HEK293T (cell line): ENCODE data around the gene OR2Z1.
A peak's percentile ranks its signal among the peaks of the same experiment; 100 is the strongest.

Experiments
- CTCF ChIA-PET: fragments of 350-600 bp; formaldehyde crosslinking; extraction: SDS; loops from one replicate; lab custom pipeline; 2021; ENCODE audit warnings: antibody characterized with exemption, inconsistent platforms; lab: Yijun Ruan, JAX
- POLR2A ChIA-PET: fragments of 350-600 bp; formaldehyde crosslinking; extraction: SDS; loops from one replicate; lab custom pipeline; 2020; ENCODE audit warnings: antibody characterized with exemption, inconsistent platforms; lab: Yijun Ruan, JAX
- DNase-seq: peaks from one replicate; pipeline ENCODE4 v3.0.0; 2012; ENCODE audit warnings: mixed read lengths; ENCODE audit errors: extremely low spot score
- ARNT ChIP-seq: fragments of 450-650 bp; IDR thresholded peaks from 2 replicates; pipeline ENCODE4 v1.6.1; 2017; ENCODE audit warnings: mild to moderate bottlenecking
- BHLHE40 ChIP-seq: fragments of 450-650 bp; IDR thresholded peaks from 2 replicates; pipeline ENCODE4 v1.6.1; 2016; ENCODE audit warnings: mild to moderate bottlenecking, moderate library complexity, borderline replicate concordance
- CTBP1 ChIP-seq: fragments of 450-650 bp; IDR thresholded peaks from 2 replicates; pipeline ENCODE4 v1.6.1; 2016; ENCODE audit warnings: borderline replicate concordance
- ELF4 ChIP-seq: fragments of 450-650 bp; IDR thresholded peaks from 2 replicates; pipeline ENCODE4 v1.6.1; 2017; ENCODE audit warnings: antibody characterized with exemption
- FOXA1 ChIP-seq: fragments of 450-650 bp; IDR thresholded peaks from 2 replicates; pipeline ENCODE4 v1.6.1; 2016; ENCODE audit warnings: mild to moderate bottlenecking
- FOXK2 ChIP-seq: fragments of 450-650 bp; IDR thresholded peaks from 2 replicates; pipeline ENCODE4 v1.6.1; 2016; ENCODE audit warnings: mild to moderate bottlenecking
- FOXM1 ChIP-seq: fragments of 450-650 bp; IDR thresholded peaks from 2 replicates; pipeline ENCODE4 v1.6.1; 2017; ENCODE audit warnings: mild to moderate bottlenecking, borderline replicate concordance
- HDGF ChIP-seq: fragments of 450-650 bp; IDR thresholded peaks from 2 replicates; pipeline ENCODE4 v1.6.1; 2017; ENCODE audit warnings: antibody characterized with exemption, borderline replicate concordance
- L3MBTL2 ChIP-seq: fragments of 450-650 bp; conservative IDR thresholded peaks from 2 replicates; pipeline ENCODE4 v1.6.1; 2016; ENCODE audit warnings: mild to moderate bottlenecking
- LEF1 ChIP-seq: fragments of 450-650 bp; IDR thresholded peaks from 2 replicates; pipeline ENCODE4 v1.6.1; 2017; ENCODE audit warnings: mild to moderate bottlenecking, borderline replicate concordance
- NFRKB ChIP-seq: fragments of 450-650 bp; IDR thresholded peaks from 2 replicates; pipeline ENCODE4 v1.6.1; 2016; ENCODE audit warnings: mild to moderate bottlenecking, moderate library complexity
- PKNOX1 ChIP-seq: fragments of 450-650 bp; IDR thresholded peaks from 2 replicates; pipeline ENCODE4 v1.6.1; 2016
- SP1 ChIP-seq: fragments of 450-650 bp; IDR thresholded peaks from 2 replicates; pipeline ENCODE4 v1.6.1; 2017
- SUZ12 ChIP-seq: fragments of 450-650 bp; IDR thresholded peaks from 2 replicates; pipeline ENCODE4 v1.6.1; 2016; ENCODE audit warnings: mild to moderate bottlenecking
- TARDBP ChIP-seq: fragments of 450-650 bp; IDR thresholded peaks from 2 replicates; pipeline ENCODE4 v1.6.1; 2016
- ZNF384 ChIP-seq: fragments of 450-650 bp; IDR thresholded peaks from 2 replicates; pipeline ENCODE4 v1.6.1; 2016

Gene OR2Z1

GRCh38 chr19:8682472-8682871 is 39.0 kb upstream of the OR2Z1 start:
- CTCF ChIA-PET, result no interaction called here

GRCh38 chr19:8682931-8683330 is 38.5 kb upstream of the OR2Z1 start:
- TF ChIP-seq FOXA1, result no peak
- TF ChIP-seq TARDBP, result no peak
- no peak for TF ChIP-seq NFRKB
- no peak for TF ChIP-seq FOXM1
- no peak for TF ChIP-seq LEF1
- no peak for TF ChIP-seq BHLHE40
- TF ChIP-seq ELF4, result no peak
- POLR2A ChIA-PET, result no interaction called here
- no peak for DNase-seq
- CTCF ChIA-PET, result no interaction called here

More at GRCh38 chr19:8682472-8682871, 39.0 kb upstream of the OR2Z1 start:
- no peak for TF ChIP-seq SP1
- TF ChIP-seq FOXK2, result no peak
- DNase-seq, result no peak
- POLR2A ChIA-PET, result no interaction called here

- ChIA-PET POLR2A (no interaction called here), CTCF (interaction anchor here (0.6 kb wide), 1 partner anchor 380 kb away, joined by 3 read pairs; no protein-coding TSS in a partner anchor)
- no peak for DNase-seq
- TF ChIP-seq CTBP1 (no peak), FOXK2 (no peak)
Measured at GRCh38 chr19:8684001-8684902, 37.2 kb upstream of the OR2Z1 start.

GRCh38 chr19:8686549-8686948 is 34.9 kb upstream of the OR2Z1 start:
- no peak for DNase-seq
- ChIA-PET POLR2A (no interaction called here), CTCF (interaction anchor here (1.2 kb wide), 1 partner anchor 12 kb away, joined by 4 read pairs; the partner anchor contains the start of gene ACTL9)
- TF ChIP-seq ELF4, result no peak
- no peak for TF ChIP-seq TARDBP
- TF ChIP-seq HDGF, result no peak

- POLR2A ChIA-PET, result no interaction called here
- TF ChIP-seq TARDBP, result no peak
- no peak for TF ChIP-seq FOXM1
- TF ChIP-seq BHLHE40, result no peak
- TF ChIP-seq LEF1, result no peak
- TF ChIP-seq CTBP1, result no peak
- no peak for TF ChIP-seq NFRKB
- TF ChIP-seq HDGF, result no peak
- no peak for TF ChIP-seq FOXA1
- TF ChIP-seq ARNT, result no peak
- TF ChIP-seq SUZ12, result no peak
- TF ChIP-seq FOXK2, result no peak
- CTCF ChIA-PET, result interaction anchor here (0.9 kb wide), 1 partner anchor 9 kb away, joined by 3 read pairs; no protein-coding TSS in a partner anchor
- DNase-seq, result no peak
Measured at GRCh38 chr19:8688930-8689329, 32.5 kb upstream of the OR2Z1 start.

- TF ChIP-seq FOXK2 (no peak), PKNOX1 (0 out of 2 replicates have a peak, but pooled peaks have one; percentile 22), TARDBP (no peak), SP1 (no peak)
- ChIA-PET CTCF (interaction anchor here (0.6 kb wide), 1 partner anchor 104 kb away, joined by 7 read pairs; no protein-coding TSS in a partner anchor), POLR2A (no interaction called here)
- no peak for DNase-seq
Measured at GRCh38 chr19:8690753-8691539, 30.5 kb upstream of the OR2Z1 start.

- CTCF ChIA-PET, result no interaction called here
- POLR2A ChIA-PET, result no interaction called here
- no peak for DNase-seq
- TF ChIP-seq ARNT (no peak), ELF4 (no peak), TARDBP (no peak), FOXK2 (no peak), SUZ12 (no peak), FOXA1 (no peak), SP1 (no peak), L3MBTL2 (no peak)
Measured at GRCh38 chr19:8695501-8695900, 25.9 kb upstream of the OR2Z1 start.

- POLR2A ChIA-PET, result no interaction called here
Measured at GRCh38 chr19:8695911-8696310, 25.5 kb upstream of the OR2Z1 start.

More at GRCh38 chr19:8695911-8696310, 25.5 kb upstream of the OR2Z1 start:
- no peak for DNase-seq
- TF ChIP-seq LEF1 (no peak), FOXA1 (no peak), HDGF (no peak), ARNT (no peak), CTBP1 (no peak), FOXM1 (no peak), BHLHE40 (no peak), SUZ12 (no peak), L3MBTL2 (no peak), PKNOX1 (no peak), ZNF384 (no peak), SP1 (no peak), TARDBP (no peak), ELF4 (no peak), NFRKB (no peak), FOXK2 (no peak)
- CTCF ChIA-PET, result no interaction called here
